MM.1S (cell line): ENCODE data around the gene TAGLN2.

Source experiments
- CTCF ChIP-seq: fragments of 300-600 bp; sonication (generic); IDR thresholded peaks from 2 replicates; pipeline ENCODE4 v1.5.1; 2016; ENCODE audit warnings: antibody characterized with exemption, low read length, mixed read lengths
- EZH2 ChIP-seq: fragments of 300-600 bp; sonication (generic); optimal IDR thresholded peaks from 2 replicates; pipeline ENCODE3; 2017; ENCODE audit warnings: low read depth, mild to moderate bottlenecking, antibody characterized with exemption, low read length, mixed read lengths

- TF ChIP-seq CTCF = no peak
- TF ChIP-seq EZH2 = no peak
Observed at GRCh38 chr1:159946242-159947187, 21.2 kb upstream of the TAGLN2 start.
